GM12873 (cell line): Measurements from ENCODE around the gene YPEL4.

ENCODE experiments used
- TF ChIP-seq, protein P1 (sequence below): IDR thresholded peaks from 2 replicates; pipeline ENCODE4 v1.5.1; 2012; ENCODE audit warnings: low read depth, mild to moderate bottlenecking, moderate library complexity, low read length, control low read depth; ENCODE audit not compliant: insufficient read depth; ENCODE audit errors: missing control alignments

The YPEL4 gene

DNA sequence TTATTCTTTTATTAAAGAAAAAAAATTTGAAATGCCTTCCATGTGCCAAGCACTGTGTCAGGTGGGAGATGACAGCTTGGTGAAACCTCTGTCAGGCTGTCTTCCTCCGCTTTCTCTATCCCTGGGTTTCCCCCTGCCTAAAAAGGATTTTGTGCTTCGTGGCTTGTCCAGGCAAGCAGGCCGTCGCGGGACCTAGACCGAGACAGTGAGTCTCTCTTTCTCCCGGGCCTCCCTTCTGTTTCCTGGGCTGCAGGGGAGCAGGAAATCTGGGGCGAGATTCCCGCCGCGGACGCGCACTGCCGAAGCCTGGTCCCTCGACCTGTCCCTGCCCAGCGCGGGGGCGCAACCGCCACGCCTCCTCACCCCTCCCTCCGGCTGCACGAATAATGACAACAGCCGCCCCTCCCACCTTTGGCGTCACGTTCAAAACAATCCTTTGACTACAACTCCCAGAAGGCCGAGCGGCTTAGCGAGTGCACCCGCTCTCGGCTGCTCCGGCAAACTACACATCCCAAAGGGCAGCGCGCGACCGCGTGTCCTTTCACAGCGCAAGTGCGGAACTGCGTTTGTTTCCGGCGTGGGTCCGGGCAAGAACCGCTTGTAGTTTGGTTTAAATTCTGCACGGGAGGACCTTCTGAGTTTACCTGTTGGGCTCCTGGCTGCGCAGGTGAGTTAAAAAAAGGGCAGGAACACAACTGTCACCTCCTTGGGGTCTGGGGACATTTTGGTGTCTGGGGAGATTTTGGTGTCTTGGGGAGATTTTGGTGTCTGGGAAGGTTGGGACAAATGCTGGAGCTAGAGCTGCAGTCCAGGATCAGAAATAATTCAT, 7.7 kb upstream of the YPEL4 start, which contains the start of gene CLP1:
CLP1 (plus strand) TSS at position 569 of the 829 bp plus-strand sequence. CDS start 1,715 bp downstream, outside the sequence.
- TF ChIP-seq, protein P1, sequence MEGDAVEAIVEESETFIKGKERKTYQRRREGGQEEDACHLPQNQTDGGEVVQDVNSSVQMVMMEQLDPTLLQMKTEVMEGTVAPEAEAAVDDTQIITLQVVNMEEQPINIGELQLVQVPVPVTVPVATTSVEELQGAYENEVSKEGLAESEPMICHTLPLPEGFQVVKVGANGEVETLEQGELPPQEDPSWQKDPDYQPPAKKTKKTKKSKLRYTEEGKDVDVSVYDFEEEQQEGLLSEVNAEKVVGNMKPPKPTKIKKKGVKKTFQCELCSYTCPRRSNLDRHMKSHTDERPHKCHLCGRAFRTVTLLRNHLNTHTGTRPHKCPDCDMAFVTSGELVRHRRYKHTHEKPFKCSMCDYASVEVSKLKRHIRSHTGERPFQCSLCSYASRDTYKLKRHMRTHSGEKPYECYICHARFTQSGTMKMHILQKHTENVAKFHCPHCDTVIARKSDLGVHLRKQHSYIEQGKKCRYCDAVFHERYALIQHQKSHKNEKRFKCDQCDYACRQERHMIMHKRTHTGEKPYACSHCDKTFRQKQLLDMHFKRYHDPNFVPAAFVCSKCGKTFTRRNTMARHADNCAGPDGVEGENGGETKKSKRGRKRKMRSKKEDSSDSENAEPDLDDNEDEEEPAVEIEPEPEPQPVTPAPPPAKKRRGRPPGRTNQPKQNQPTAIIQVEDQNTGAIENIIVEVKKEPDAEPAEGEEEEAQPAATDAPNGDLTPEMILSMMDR, result no peak

GRCh38 chr11:57656885-57657193, 7.1 kb upstream of the YPEL4 start:
- TF ChIP-seq, protein P1, result no peak

DNA sequence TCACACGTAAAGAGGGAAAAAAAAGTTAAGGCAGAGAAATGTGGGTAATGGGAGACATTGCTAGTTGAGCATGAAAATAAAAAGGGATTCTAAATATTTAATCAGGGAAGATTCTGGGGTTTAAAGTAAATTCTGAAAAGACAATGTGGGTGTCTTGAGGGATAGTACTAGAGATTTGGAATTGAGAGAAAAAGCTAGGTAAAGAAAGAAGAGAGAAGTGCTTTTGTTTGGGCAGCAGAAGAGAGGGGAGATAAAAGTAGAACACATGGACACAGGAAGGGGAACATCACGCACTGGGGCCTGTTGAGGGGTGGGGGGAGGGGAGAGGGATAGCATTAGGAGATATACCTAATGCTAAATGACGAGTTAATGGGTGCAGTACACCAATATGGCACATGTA, 3.5 kb upstream of the YPEL4 start:
- TF ChIP-seq, protein P1, result no peak

- TF ChIP-seq, protein P1, result no peak
Observed at GRCh38 chr11:57652662-57653061, 3.0 kb upstream of the YPEL4 start.

- TF ChIP-seq, protein P1, result no peak
Observed at GRCh38 chr11:57651408-57651807, 1.7 kb upstream of the YPEL4 start.

- TF ChIP-seq, protein P1, result no peak
Observed at GRCh38 chr11:57650739-57651090, 1.0 kb upstream of the YPEL4 start.

GRCh38 chr11:57648801-57649735, 644 bp downstream of the YPEL4 start:
- TF ChIP-seq, protein P1, result no peak
